ENCODE results near the gene ODAD2. TPM values are rescaled to one million over a fixed set of nuclear protein-coding genes. Genes with fewer than 3 reads are reported as not detected.

ODAD2 gene
- total RNA-seq, 4 donors from 2014 or later = 2.4 to 4.7 (median 2.9) TPM; not detected in 1

DNA sequence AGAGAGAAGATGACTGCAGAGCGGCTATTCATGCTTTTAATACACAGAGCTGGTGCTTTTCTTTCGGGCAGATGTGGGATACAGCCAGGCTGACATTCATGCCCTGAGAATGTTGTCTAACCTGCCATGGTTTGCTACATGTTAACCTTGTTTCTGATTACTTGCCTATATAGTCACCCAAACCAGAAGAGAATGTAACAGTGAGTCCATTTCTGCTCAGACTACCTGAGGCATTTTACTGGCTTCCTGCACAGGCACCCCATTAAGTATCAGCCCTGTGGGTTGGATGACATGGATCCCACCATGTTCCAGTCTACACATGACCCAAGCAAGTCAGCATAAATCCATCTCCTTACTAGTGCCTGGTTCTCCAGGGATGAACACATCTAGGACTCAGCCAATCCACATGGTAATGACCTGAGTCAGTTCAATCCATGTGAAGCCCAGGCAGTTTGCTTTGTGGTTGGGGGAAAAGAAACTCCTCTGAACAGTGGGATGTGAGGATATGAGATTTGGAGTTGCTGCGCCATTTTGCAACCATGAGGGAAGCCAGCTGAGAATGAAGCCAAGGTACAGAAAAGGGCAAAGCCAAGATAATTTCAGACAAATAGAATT is 197.6 kb downstream of the ODAD2 start:
- intact Hi-C loops (cut with DNase I; ENCODE audit: low total_unique reads) = no loop called here
- Histone ChIP-seq H3K4me1 (no peaks in the 10 kb centered on the region), H3K4me3 (no peak overlapping the region), H3K27ac (no peak overlapping the region), H3K27me3 (no peaks in the 10 kb centered on the region), H3K36me3 (no peaks in the 10 kb centered on the region), H3K9me3 (no peaks in the 10 kb centered on the region)
- DNase-seq = no peak
- no peak for TF ChIP-seq POLR2A (IDR thresholded peaks at IDR 0.05)
- TF ChIP-seq, protein P1, sequence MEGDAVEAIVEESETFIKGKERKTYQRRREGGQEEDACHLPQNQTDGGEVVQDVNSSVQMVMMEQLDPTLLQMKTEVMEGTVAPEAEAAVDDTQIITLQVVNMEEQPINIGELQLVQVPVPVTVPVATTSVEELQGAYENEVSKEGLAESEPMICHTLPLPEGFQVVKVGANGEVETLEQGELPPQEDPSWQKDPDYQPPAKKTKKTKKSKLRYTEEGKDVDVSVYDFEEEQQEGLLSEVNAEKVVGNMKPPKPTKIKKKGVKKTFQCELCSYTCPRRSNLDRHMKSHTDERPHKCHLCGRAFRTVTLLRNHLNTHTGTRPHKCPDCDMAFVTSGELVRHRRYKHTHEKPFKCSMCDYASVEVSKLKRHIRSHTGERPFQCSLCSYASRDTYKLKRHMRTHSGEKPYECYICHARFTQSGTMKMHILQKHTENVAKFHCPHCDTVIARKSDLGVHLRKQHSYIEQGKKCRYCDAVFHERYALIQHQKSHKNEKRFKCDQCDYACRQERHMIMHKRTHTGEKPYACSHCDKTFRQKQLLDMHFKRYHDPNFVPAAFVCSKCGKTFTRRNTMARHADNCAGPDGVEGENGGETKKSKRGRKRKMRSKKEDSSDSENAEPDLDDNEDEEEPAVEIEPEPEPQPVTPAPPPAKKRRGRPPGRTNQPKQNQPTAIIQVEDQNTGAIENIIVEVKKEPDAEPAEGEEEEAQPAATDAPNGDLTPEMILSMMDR (IDR thresholded peaks at IDR 0.05) = no peak

DNA sequence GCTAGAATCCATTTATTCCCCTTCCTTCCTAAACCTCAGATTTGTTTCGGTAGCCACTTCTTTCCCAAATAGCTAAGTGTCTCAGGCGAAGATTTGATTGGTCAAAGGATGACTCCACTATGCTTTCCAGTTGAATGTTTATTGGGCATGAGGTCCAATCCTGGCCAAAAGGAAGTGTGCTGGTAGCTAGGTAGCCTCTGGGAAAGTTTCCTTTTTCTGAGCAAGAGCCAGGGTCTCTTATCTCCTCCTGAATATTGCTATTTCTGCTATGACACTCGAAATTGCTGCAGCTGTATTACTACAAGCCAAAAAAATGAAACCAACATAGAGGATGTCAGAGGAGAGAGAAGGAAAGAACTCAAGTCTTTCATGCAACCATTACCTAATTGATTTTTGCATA is 199.8 kb downstream of the ODAD2 start:
- no peaks in the 10 kb centered on the region for H3K9me3 ChIP-seq
- no peaks in the 10 kb centered on the region for H3K36me3 ChIP-seq
- H3K4me3 ChIP-seq = no peak overlapping the region
- H3K27me3 ChIP-seq = no peaks in the 10 kb centered on the region
- TF ChIP-seq, protein P1 (IDR thresholded peaks at IDR 0.05) = no peak
- TF ChIP-seq POLR2A (IDR thresholded peaks at IDR 0.05) = no peak
- DNase-seq = no peak
- intact Hi-C loops (cut with DNase I; ENCODE audit: low total_unique reads) = no loop called here
- H3K4me1 ChIP-seq = no peaks in the 10 kb centered on the region
- H3K27ac ChIP-seq = no peak overlapping the region

DNA sequence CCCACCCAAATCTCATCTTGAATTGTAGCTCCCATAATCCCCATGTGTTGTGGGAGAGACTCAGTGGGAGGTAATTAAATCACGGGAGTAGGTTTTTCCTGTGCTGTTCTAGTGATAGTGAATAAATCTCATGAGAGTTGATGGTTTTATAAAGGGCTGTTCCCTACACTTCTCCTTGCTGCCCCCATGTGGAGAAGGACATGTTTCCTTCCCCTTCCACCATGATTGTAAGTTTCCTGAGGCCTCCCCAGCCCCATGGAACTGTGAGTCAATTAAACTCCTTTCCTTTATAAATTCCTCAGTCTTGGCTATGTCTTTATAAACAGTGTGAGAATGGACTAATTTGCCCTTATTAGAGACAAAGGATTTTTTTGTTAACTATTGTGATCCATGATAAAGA is 204.7 kb downstream of the ODAD2 start:
- H3K4me1 ChIP-seq = no peaks in the 10 kb centered on the region
- no peak for DNase-seq
- H3K36me3 ChIP-seq = no peaks in the 10 kb centered on the region
- intact Hi-C loops (cut with DNase I; ENCODE audit: low total_unique reads) = no loop called here
- TF ChIP-seq POLR2A (IDR thresholded peaks at IDR 0.05) = no peak
- TF ChIP-seq, protein P1 (IDR thresholded peaks at IDR 0.05) = no peak
- H3K27ac ChIP-seq = no peak overlapping the region
- H3K27me3 ChIP-seq = no peaks in the 10 kb centered on the region
- no peaks in the 10 kb centered on the region for H3K9me3 ChIP-seq
- H3K4me3 ChIP-seq = no peak overlapping the region

DNA sequence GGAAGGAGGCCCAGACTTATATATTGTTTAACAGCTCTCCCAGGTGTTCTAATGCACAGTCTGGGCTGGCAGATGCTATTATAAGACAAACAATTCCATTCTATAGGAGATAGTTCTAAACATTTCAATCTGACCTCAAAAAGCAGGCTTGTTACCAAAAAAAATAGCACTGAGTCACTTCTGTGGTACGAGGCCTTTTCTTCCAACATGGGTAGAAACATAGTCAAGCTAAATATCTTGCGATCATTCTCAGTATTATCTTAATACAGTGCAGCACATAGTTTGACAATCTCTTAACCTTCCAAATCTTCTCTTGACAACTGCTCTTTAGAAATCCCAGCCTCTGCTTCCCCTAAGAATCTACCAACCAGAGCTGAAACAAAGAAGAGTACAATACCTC is 206.7 kb downstream of the ODAD2 start:
- H3K27me3 ChIP-seq = no peaks in the 10 kb centered on the region
- no peak for DNase-seq
- H3K4me1 ChIP-seq = no peaks in the 10 kb centered on the region
- H3K36me3 ChIP-seq = no peaks in the 10 kb centered on the region
- intact Hi-C loops (cut with DNase I; ENCODE audit: low total_unique reads) = no loop called here
- H3K9me3 ChIP-seq = no peaks in the 10 kb centered on the region
- no peak overlapping the region for H3K27ac ChIP-seq
- TF ChIP-seq POLR2A (IDR thresholded peaks at IDR 0.05) = no peak
- TF ChIP-seq, protein P1 (IDR thresholded peaks at IDR 0.05) = no peak
- H3K4me3 ChIP-seq = no peak overlapping the region

DNA sequence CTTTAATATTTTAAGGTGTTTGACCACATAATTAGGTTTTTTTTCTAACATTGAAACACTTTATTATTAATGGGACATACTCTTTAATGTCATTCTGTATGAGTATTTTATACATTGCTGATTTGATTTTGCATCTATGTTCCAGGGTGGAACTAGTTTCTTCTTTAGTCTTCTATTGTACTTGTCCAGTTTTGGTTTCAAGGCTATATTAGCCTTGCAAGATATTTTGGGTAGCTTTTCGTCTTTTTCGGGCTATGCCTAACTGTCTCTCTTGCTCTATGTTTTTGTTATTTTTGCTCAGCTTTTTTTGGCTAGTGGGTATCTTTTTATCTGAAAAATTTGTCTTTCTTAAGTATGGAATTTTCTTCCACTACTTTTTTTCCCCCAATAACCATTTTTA is 214.6 kb downstream of the ODAD2 start:
- Histone ChIP-seq H3K4me1 (no peaks in the 10 kb centered on the region), H3K27ac (no peak overlapping the region), H3K27me3 (no peaks in the 10 kb centered on the region), H3K9me3 (no peaks in the 10 kb centered on the region), H3K4me3 (no peak overlapping the region), H3K36me3 (no peaks in the 10 kb centered on the region)
- TF ChIP-seq POLR2A (IDR thresholded peaks at IDR 0.05) = no peak
- TF ChIP-seq, protein P1 (IDR thresholded peaks at IDR 0.05) = no peak
- no peak for DNase-seq
- intact Hi-C loops (cut with DNase I; ENCODE audit: low total_unique reads) = no loop called here
